Endothelial cell of umbilical vein (primary cell): Measurements from ENCODE around the gene TOE1. TPM values are rescaled to one million over a fixed set of nuclear protein-coding genes. Genes with fewer than 3 reads are reported as not detected.

Experiments
- BruUV-seq: library from RNA; stranded (reverse); fragments of 400-500 nt; replicated peaks from 2 replicates; lab custom pipeline; 2021; lab: Mats Ljungman, UMichigan
- CTCF ChIA-PET: fragments of 300-600, 350-600 bp; sonication (Branson Sonifier 250); formaldehyde crosslinking; loops from one replicate; lab custom pipeline; 2021; ENCODE audit warnings: antibody characterized with exemption, inconsistent platforms; lab: Charles Lee
- POLR2A ChIA-PET: fragments of 300-600, 350-600 bp; sonication (Branson Sonifier 250); formaldehyde crosslinking; loops from one replicate; lab custom pipeline; 2021; ENCODE audit warnings: antibody characterized with exemption, inconsistent platforms; lab: Charles Lee
- DNase-seq: peaks from one replicate; pipeline ENCODE4 v3.0.0-alpha.2; 2011; ENCODE audit warnings: low read depth, low spot score
- FAIRE-seq: peaks from 2 replicates; lab custom pipeline; 2011; peaks lifted over from hg19 to GRCh38; lab: Jason Lieb, UNC
- H2AFZ ChIP-seq: 2 replicates; pipeline ENCODE4 v1.6.0; 2012; ENCODE audit warnings: low read depth, low read length, control low read depth, inconsistent platforms
- H3K27ac ChIP-seq: 2 replicates; pipeline ENCODE4 v1.5.1; 2011; ENCODE audit warnings: low read depth, mild to moderate bottlenecking, control low read depth, low read length, moderate library complexity; ENCODE audit not compliant: insufficient read depth
- H3K27me3 ChIP-seq, 2 experiments: 2 replicates each; pipeline versions ENCODE4 v1.6.0 to v1.6.1; 2011; ENCODE audit warnings: low read length in 2 of 2, mixed read lengths in 1 of 2; ENCODE audit not compliant: control insufficient read depth in 2 of 2, insufficient read depth in 2 of 2
- H3K36me3 ChIP-seq, 2 experiments: 2 replicates in 1 of 2; 3 replicates in 1 of 2; pipeline ENCODE4 v1.5.1; 2011; ENCODE audit warnings: low read length in 2 of 2, mild to moderate bottlenecking in 1 of 2, moderate library complexity in 1 of 2; ENCODE audit not compliant: control insufficient read depth in 2 of 2, insufficient read depth in 2 of 2; ENCODE audit errors: extremely low read depth in 1 of 2
- H3K4me1 ChIP-seq: 3 replicates; pipeline ENCODE4 v1.5.1; 2011; ENCODE audit warnings: mild to moderate bottlenecking, low read length; ENCODE audit not compliant: control insufficient read depth, insufficient read depth; ENCODE audit errors: extremely low read depth
- H3K4me2 ChIP-seq: 2 replicates; pipeline ENCODE4 v1.6.1; 2011; ENCODE audit warnings: low read length, control low read depth, mixed read lengths; ENCODE audit not compliant: insufficient read depth
- H3K4me3 ChIP-seq, 3 experiments: fragments of 200-600 bp in 1 of 3; sonication (generic), shearing (Covaris generic) in 1 of 3; replicated peaks in 1 of 3; 2 replicates each; pipeline ENCODE4 v1.5.1; 2011 to 2016; ENCODE audit warnings: control low read depth in 3 of 3, low read length in 3 of 3, mild to moderate bottlenecking in 2 of 3, inconsistent platforms in 1 of 3, low read depth in 1 of 3, moderate library complexity in 1 of 3; ENCODE audit not compliant: insufficient read depth in 1 of 3
- H3K79me2 ChIP-seq: 2 replicates; pipeline ENCODE4 v1.6.0; 2012; ENCODE audit warnings: low read length, inconsistent platforms; ENCODE audit not compliant: control insufficient read depth, insufficient read depth
- H3K9ac ChIP-seq: replicated peaks from 2 replicates; pipeline ENCODE3; 2011; ENCODE audit warnings: low read length, control low read depth; ENCODE audit not compliant: insufficient read depth; ENCODE audit errors: extremely low read depth
- H3K9me1 ChIP-seq: replicated peaks from 3 replicates; pipeline ENCODE4 v1.6.0; 2011; ENCODE audit warnings: mild to moderate bottlenecking, low read length; ENCODE audit not compliant: control insufficient read depth, insufficient read depth; ENCODE audit errors: extremely low read depth
- H3K9me3 ChIP-seq: replicated peaks from 2 replicates; pipeline ENCODE4 v1.5.1; 2012; ENCODE audit warnings: low read length, inconsistent platforms; ENCODE audit not compliant: control insufficient read depth, insufficient read depth
- H4K20me1 ChIP-seq: replicated peaks from 2 replicates; pipeline ENCODE3; 2011; ENCODE audit warnings: mild to moderate bottlenecking, low read length; ENCODE audit not compliant: control insufficient read depth, insufficient read depth; ENCODE audit errors: extremely low read depth
- CTCF ChIP-seq, 2 donors: IDR thresholded peaks; 1 replicate in 1 of 2; 2 replicates in 1 of 2; pipeline ENCODE4 v1.5.1; 2011; ENCODE audit warnings: low read length in 2 of 2, mild to moderate bottlenecking in 2 of 2, moderate library complexity in 2 of 2, control low read depth in 1 of 2, inconsistent platforms in 1 of 2, low read depth in 1 of 2; ENCODE audit not compliant: insufficient read depth in 1 of 2; ENCODE audit errors: extremely low read depth in 1 of 2
- EZH2 ChIP-seq: IDR thresholded peaks from 2 replicates; pipeline ENCODE4 v1.6.1; 2012; ENCODE audit warnings: borderline replicate concordance, low read depth, mild to moderate bottlenecking, moderate library complexity, low read length, inconsistent platforms; ENCODE audit not compliant: severe bottlenecking
- FOS ChIP-seq: IDR thresholded peaks from 2 replicates; pipeline ENCODE4 v1.6.1; 2011; ENCODE audit warnings: mild to moderate bottlenecking, low read length, moderate library complexity, borderline replicate concordance; ENCODE audit not compliant: insufficient read depth
- GATA2 ChIP-seq: IDR thresholded peaks from 2 replicates; pipeline ENCODE4 v1.7.0; 2011; ENCODE audit warnings: low read depth, mild to moderate bottlenecking, moderate library complexity, mixed read lengths, low read length; ENCODE audit not compliant: insufficient read length, insufficient read depth
- JUN ChIP-seq: IDR thresholded peaks from 2 replicates; pipeline ENCODE4 v1.6.1; 2011; ENCODE audit warnings: borderline replicate concordance, low read depth; ENCODE audit not compliant: insufficient read length, insufficient read depth
- MYC ChIP-seq: IDR thresholded peaks from one replicate; pipeline ENCODE4 v1.6.1; 2011; ENCODE audit warnings: mild to moderate bottlenecking, low read depth, low read length
- POLR2A ChIP-seq: IDR thresholded peaks from 2 replicates; pipeline ENCODE4 v1.6.1; 2012; ENCODE audit warnings: low read depth, mild to moderate bottlenecking, control low read depth, low read length
- POLR2AphosphoS5 ChIP-seq: IDR thresholded peaks from 2 replicates; pipeline ENCODE4 v1.6.1; 2012; ENCODE audit warnings: low read depth, mild to moderate bottlenecking, control low read depth, low read length, moderate library complexity; ENCODE audit not compliant: insufficient read depth
- dilution Hi-C: fragments of 300-500 bp; cut with MboI; formaldehyde crosslinking; loops from one replicate; pipeline ENCODE4 v1.15.0; 2019; ENCODE audit warnings: low sequenced_read_pairs; ENCODE audit not compliant: extremely low pct_ligation_motif_present
- intact Hi-C: fragments of 100-400 bp; cut with micrococcal nuclease; formaldehyde crosslinking; loops from one replicate; pipeline ENCODE4 v1.10.0; 2022
- polyA plus RNA-seq, 4 experiments: library from polyadenylated mRNA; depleted of rRNA in 3 of 4; stranded (reverse) in 3 of 4; unstranded in 1 of 4; fragments of >200 nt; gene quantifications; 2 replicates each; pipeline versions ENCODE4 v1.2.1 to v1.2.3, GENCODE V29; 2011 to 2012; ENCODE audit warnings: missing spikeins in 1 of 4
- total RNA-seq: library from RNA; stranded (reverse); gene quantifications from 2 replicates; pipeline ENCODE4 v1.2.3, GENCODE V29; 2021
- TF ChIP-seq, protein P1 (sequence below): IDR thresholded peaks from 2 replicates; pipeline ENCODE4 v1.6.1; 2011; ENCODE audit not compliant: insufficient read depth, insufficient read length

TOE1 gene
- total and polyA plus RNA-seq, 2 donors (not counting 3 experiments of a cell fraction or from before 2014, with no cell fraction given), result 16.3 to 24.9 TPM

DNA sequence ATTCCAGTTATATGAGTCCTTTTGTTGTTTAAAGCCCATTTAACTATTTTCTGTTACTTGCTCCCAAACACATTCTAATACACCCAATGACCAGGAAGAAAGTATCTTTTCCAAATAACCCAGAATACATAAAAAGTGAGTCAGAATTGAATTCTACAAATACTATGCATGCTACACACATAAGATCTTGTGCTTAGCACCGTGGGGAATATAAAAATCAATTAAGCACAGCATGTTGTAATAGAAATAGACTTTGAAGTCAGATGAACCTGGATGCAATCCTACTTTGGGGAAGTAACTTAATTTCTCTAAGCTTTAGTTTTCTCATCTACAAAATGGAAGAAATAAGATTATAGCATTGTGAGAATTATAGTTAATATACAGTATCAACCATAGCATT is 40.8 kb downstream of the TOE1 start:
- H3K4me1 ChIP-seq, result no peaks in the 10 kb centered on the region
- DNase-seq (no peak), FAIRE-seq (no peak)
- BruUV-seq, result no TSS peak
- dilution Hi-C loops (no loop called here), intact Hi-C loops (no loop called here)
- no peaks in the 10 kb centered on the region for H3K9me3 ChIP-seq
- H3K36me3 ChIP-seq, result no peaks in the 10 kb centered on the region
- no peak overlapping the region for H3K4me2 ChIP-seq
- ChIA-PET CTCF (no interaction called here), POLR2A (no interaction called here)
- no peaks in the 10 kb centered on the region for H3K79me2 ChIP-seq
- H3K27me3 ChIP-seq, result no peaks in the 10 kb centered on the region
- H4K20me1 ChIP-seq, result no peaks in the 10 kb centered on the region
- H3K9me1 ChIP-seq, result no peaks in the 10 kb centered on the region
- H3K4me3 ChIP-seq, result no peak overlapping the region
- H2AFZ ChIP-seq, result no peak overlapping the region
- no peak overlapping the region for H3K9ac ChIP-seq
- H3K27ac ChIP-seq, result no peak overlapping the region
- no peak for TF ChIP-seq POLR2A
- no peak for TF ChIP-seq JUN
- no peak for TF ChIP-seq MYC
- no peak for TF ChIP-seq GATA2

- DNase-seq (no peak), FAIRE-seq (no peak)
- TF ChIP-seq, protein P1, sequence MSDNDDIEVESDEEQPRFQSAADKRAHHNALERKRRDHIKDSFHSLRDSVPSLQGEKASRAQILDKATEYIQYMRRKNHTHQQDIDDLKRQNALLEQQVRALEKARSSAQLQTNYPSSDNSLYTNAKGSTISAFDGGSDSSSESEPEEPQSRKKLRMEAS, result no peak
- TF ChIP-seq POLR2A (no peak), GATA2 (no peak), MYC (no peak), JUN (no peak), EZH2 (no peak), FOS (no peak), CTCF (IDR thresholded peaks at IDR 0.05; ENCODE audit: extremely low read depth in 1 of 2, insufficient read depth in 1 of 2, low read depth in 1 of 2, low read length in 2 of 2) (no peak), POLR2AphosphoS5 (no peak)
- CTCF ChIA-PET, result interaction anchor here (0.7 to 0.8 kb wide), 2 partner anchors 10 to 935 kb away, joined by 3 read pairs; no protein-coding TSS in a partner anchor
- dilution Hi-C loops (no loop called here), intact Hi-C loops (no loop called here)
- POLR2A ChIA-PET, result no interaction called here
- no peaks in the 10 kb centered on the region for H3K27me3 ChIP-seq
- H3K36me3 ChIP-seq, result no peaks in the 10 kb centered on the region
- H3K9ac ChIP-seq, result no peak overlapping the region
- no peaks in the 10 kb centered on the region for H3K4me1 ChIP-seq
- no peaks in the 10 kb centered on the region for H4K20me1 ChIP-seq
- BruUV-seq, result no TSS peak
- H3K4me2 ChIP-seq, result no peak overlapping the region
- H3K9me1 ChIP-seq, result no peaks in the 10 kb centered on the region
- no peak overlapping the region for H3K4me3 ChIP-seq
- no peak overlapping the region for H3K27ac ChIP-seq
- no peak overlapping the region for H2AFZ ChIP-seq
- no peaks in the 10 kb centered on the region for H3K9me3 ChIP-seq
- H3K79me2 ChIP-seq, result no peaks in the 10 kb centered on the region
Observed at GRCh38 chr1:45381243-45381642, 41.3 kb downstream of the TOE1 start.
